Iris pigment epithelial cell (primary cell): ENCODE results near the gene GAS6.

Experiments
- DNase-seq: peaks from one replicate; pipeline ENCODE4 v3.0.0-alpha.2; 2011; ENCODE audit warnings: low read depth

GAS6 gene

DNA sequence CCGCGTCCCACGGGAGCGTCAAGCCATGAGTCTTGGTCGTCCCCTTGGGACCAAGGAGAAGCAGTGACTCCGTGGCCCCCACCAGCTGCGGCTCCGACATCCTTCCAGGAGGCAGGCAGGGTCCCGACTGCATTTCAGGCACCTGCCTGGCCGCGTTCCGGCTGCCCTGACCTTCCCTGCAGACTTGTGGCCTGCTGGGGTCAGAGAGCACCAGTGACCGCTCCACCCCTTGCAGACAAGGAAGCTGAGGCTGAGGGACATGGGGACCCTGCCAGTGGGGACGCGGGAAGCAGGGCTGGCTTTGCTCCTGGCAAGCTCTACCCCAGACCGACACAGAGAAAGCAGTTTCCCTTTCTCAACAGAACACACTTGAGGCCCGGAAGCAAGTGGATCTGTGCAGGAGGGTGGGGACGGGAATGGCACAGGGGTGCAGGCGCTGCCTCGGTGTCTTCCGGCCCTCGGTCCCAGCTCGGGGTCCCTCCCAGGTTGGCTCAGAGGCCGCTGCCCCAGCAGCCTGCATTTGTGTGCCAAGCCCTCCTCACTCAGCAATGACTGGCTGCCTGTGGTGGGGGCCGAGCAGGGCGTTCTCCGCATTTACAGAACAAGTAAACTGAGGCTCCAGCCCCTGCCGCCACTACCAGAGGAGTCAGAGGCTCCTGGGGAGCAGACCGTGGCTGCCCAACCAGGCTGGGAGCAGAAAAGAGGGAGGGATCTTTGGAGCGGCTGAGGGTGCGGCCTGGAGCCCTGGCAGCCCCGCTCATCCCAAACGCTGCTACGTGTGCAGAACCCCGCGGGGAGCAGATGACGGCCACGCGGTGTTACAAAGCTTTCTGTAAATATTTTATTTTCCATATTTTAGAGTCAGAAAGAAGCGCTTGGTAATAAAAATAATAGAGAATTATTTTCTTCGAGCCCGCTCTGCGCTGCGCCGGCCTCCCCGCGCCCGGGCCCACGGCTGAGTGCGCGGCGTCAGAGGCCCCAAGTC, 43.9 kb downstream of the GAS6 start:
- no peak for DNase-seq

DNA sequence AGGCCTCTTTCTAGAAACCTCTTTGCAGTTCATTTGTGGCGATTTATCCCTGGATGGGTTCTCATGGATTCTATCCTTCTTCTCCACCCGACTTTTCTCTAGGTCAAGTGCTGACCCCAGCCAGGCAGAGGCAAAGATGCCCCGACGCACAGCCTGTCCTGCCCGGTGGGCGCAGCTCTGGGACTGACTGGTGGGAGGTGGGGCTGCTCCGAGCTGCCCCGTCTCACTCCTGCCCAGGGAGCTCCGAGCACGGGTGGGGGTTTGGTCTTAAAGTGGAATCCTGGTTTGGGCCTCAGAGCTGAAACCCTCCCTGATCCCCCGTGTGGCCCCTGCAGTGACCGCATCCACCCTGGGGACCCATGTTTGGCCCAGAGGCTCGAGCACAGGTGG, 44.5 kb downstream of the GAS6 start:
- no peak for DNase-seq

GRCh38 chr13:113818700-113819295, 45.1 kb downstream of the GAS6 start:
- DNase-seq, result no peak

DNA sequence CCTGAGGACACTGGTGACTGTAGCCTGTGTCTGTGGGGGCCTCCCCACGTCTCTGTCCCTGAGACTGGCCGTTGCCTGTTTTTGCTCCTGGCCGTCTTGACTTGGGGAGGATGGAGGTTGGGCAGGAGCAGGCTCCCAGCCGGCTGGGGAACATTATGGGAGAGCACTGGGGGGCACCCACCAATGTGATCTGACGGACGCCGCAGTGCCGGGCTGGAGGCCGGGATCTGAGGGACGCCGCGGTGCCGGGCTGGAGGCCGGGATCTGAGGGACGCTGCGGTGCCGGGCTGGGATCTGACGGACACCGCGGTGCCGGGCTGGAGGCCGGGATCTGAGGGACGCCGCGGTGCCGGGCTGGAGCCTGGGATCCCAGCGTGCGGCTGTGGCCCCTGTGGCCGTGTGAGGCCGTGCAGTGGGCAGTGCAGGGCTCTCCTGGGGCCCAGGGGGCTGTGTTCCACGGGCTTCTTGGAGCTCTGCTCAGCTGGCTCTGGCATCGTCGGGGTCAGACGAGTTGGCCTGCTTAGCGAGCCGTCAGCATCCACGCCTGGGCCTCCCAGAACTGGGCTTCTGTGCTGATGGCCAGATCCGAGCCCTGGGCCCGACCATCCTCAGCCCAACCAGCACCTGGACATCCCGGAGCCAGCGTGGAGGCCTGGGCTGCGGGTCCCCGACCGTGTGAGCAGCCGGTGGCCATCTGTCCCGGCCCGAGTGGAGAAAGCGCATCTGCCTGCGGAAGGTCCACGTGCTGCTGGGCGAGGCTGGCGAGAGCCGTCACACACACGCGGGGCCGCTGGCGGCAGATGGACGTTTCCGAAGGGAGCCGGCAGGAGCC, 45.8 kb downstream of the GAS6 start:
- DNase-seq, result no peak

- DNase-seq, result peak; percentile 83
Measured at GRCh38 chr13:113816946-113817859, 46.7 kb downstream of the GAS6 start.

- DNase-seq, result no peak
Measured at GRCh38 chr13:113816254-113816929, 47.5 kb downstream of the GAS6 start.

- DNase-seq, result no peak
Measured at GRCh38 chr13:113815151-113816058, 48.5 kb downstream of the GAS6 start.

- DNase-seq, result peak; percentile 51
Measured at GRCh38 chr13:113814435-113814821, 49.4 kb downstream of the GAS6 start.

DNA sequence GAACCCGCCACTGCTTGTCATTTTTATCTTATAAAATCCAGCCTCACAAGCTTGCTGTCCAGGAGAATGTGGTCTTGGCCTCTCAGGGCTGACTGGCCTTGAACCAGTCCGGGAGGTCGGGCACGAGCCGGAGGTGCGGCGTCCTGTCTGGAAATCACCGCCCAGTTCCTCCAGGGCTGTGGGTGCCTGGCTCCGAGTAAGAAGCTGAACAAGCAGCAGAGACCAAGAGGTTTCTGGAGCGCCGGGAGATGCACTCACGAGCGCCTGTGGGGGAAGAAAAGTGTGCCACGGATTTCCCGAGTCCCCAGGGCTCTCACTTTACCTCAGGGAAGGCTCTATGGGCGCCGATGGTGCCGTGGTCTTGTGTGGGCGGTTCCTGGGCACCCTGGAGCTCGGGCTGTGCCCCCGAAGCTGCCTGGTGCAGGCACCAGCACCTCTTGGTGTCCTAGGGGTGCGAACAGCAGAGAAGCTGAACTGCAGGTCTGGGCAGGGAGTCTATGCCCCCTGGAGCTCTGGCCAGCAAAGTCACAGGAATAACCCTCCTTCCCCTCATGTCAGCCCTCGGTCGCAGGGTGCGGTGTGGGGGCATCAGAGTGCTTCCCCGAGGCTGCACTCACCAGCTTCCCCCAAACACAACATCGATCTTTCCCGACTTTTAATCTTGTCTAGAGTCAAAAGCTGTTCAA, 50.0 kb downstream of the GAS6 start:
- no peak for DNase-seq

- DNase-seq, result no peak
Measured at GRCh38 chr13:113813070-113813748, 50.7 kb downstream of the GAS6 start.

- no peak for DNase-seq
Measured at GRCh38 chr13:113812178-113813040, 51.5 kb downstream of the GAS6 start.

DNA sequence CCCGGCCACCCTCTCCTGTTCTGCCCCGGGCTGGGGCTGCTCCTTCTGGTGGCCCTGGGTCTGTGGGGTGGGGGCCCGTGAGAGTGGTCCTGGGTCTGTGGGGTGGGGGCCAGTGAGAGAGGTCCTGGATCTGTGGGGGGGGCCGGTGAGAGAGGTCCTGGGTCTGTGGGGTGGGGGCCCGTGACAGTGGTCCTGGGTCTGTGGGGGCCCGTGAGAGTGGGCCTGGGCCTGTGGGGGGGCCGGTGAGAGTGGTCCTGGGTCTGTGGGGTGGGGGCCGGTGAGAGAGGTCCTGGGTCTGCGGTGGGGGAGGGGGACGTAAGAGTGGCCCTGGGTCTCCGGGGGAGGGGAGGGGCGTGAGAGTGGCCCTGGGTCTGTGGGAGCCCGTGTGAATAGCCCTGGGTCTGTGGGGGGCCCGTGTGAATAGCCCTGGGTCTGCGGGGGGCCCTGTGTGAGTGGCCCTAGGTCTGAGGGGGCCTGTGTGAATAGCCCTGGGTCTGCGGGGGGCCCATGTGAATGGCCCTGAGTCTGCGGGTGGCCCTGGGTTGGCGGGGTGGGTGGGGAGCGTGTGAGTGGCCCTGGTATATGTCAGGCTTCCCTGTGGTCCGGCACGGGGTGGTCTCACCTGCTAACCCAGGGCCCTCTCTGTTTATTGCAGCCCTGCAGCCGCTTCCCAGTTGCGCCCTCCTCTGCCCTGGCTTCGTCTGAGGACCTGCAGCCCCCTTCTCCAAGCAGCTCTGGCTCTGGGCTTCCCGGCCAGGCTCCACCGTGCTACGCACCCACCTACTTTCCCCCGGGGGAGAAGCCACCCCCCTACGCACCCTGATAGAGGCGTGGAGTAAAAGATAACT, 52.6 kb downstream of the GAS6 start:
- no peak for DNase-seq

- no peak for DNase-seq
Measured at GRCh38 chr13:113810640-113811039, 53.2 kb downstream of the GAS6 start.

GRCh38 chr13:113809934-113810333, 53.9 kb downstream of the GAS6 start:
- no peak for DNase-seq

DNA sequence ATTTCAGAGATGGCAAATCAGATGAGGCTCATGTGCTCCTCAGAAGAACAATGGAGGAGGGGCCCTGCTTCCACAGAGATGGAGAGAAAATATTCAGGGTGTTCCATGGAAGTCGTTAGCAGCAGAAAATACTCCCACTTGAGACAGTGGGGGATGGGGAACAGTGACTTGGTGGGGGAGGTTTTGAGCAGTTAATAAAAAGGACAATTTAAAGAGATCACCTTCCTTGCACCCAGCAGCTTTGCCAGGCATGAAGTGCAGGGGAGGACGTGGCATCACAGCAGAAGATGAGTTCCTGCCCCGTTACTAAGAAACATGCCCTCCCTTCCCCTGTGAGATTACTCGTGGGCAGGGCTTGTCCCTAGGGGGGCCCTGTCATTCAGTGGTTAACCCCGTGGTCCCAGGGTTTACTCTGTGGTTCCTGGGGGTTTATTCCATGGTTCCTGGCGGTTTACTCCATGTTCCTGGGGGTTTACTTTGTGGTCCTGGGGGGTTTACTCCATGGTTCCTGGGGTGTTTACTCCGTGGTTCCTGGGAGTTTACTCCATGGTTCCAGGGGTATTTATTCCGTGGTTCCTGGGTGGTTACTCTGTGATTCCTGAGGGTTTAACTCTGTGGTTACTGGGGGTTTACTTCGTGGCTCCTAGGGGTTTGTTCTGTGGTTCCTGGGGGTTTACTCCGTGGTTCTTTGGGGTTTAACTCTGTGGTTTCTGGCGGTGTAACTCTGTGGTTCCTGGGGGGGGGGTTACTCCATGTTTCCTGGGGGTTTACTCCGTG, 55.6 kb downstream of the GAS6 start:
- no peak for DNase-seq

DNA sequence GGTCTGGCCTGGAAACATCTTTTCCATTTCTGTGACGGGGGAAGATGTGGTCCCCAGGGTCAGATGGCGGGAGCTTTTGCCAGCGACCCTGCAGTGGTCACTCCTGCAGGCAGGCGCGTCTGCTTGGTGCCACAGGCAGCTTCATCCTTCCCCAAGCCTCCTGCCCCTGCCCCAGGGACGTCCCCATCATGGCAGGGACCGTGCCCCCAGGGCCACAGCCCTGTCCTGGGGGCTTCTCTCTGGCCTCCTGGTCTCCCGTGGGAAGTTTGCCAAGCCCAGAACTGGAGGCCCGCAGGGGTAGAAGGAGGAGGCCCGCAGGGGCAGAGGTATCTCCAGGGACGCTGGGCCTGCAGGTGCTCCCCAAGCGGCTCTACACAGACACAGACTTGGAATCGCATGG, 57.4 kb downstream of the GAS6 start:
- no peak for DNase-seq
